ENCODE results near the gene P2RX3.
"Not testable (repeated sequence)": the region's sequence is repeated elsewhere in the genome, so short reads cannot be mapped to it uniquely, and the experiment has no call there.

The P2RX3 gene

DNA sequence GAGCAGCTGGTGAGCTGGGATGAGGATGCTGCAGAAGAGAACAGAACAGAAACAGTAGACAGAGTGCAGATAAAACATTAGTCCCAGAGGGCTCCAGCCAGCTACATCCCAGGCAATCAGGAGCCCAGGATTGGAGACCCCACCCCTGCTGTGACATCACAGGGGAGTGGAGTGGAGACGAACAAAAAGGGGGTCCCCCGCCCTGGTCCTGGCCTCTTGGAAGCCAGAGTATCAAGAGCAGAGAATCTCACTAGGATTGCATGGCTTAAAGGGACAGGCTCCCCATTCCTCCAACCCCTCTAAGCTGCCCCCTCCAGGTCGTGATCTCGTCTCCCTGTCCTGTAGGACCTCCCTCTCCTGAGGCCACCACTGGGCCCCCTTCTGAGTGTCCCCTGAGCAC lies at the start of gene P2RX3:
TSS of gene P2RX3 (plus strand) at position 211 of the 400 bp plus-strand sequence. CDS start 199 bp downstream, outside the sequence.
- DNase-seq (ENCODE audit: low read depth in 2 of 2) = no peak

DNA sequence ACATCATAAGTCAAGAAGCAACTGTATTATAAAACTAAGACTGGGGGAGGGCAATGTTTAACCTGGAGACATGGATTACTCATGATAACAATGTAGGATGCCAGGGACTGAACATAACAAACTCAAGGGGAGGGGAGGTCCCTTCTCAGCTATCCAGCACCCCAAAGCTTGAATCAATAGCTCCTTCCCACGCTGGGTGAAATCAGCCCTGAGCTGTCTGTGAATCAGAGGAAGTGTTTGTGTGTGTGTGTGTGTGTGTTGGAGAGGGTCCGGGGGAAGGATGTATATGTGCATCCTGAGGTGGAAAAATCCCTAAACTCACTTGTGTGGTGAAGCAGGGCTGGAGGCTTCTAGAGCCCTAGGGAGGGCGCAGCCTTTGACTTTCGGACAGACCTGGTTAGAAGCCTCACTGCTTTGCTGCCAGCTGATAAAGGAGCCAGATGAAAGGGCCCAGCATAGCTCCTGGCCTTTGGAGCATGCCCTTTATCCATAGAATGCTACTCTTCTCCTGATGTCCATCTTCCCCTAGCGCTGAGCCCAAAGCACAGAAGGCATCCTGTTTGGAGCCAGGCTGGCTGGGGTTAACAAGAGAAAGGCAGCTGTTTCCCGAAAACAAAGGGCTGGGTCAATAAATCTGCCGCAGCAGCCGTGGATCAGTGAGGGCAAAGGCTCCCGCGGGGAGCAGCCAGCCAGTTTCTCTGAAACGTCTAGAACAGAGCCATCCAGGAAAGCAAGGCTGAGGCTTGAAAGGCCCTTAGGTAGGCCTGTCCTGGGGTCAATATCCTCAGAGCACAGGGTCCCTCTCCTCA lies 49.2 kb upstream of the P2RX3 start:
- no peak for DNase-seq (ENCODE audit: low read depth in 2 of 2)

DNA sequence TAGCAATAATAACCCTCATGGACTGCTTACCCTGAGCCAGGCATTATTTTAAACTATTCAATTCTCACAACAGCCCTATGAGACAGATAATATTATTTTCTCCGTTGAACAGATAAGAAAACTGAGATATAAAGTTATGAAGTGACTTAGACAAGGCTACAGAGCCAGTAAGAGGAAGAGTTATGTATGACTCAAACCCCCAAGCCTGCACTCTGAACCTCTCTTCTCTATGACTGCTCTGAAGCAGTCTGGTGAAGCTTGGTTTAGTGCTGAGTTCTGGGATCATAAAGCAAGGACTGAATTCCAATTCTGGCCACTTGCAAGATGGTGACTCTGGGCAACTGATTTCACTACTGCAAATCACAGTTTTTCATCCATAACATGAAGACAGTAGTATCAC lies 47.9 kb upstream of the P2RX3 start:
- no peak for DNase-seq (ENCODE audit: low read depth in 2 of 2)

DNA sequence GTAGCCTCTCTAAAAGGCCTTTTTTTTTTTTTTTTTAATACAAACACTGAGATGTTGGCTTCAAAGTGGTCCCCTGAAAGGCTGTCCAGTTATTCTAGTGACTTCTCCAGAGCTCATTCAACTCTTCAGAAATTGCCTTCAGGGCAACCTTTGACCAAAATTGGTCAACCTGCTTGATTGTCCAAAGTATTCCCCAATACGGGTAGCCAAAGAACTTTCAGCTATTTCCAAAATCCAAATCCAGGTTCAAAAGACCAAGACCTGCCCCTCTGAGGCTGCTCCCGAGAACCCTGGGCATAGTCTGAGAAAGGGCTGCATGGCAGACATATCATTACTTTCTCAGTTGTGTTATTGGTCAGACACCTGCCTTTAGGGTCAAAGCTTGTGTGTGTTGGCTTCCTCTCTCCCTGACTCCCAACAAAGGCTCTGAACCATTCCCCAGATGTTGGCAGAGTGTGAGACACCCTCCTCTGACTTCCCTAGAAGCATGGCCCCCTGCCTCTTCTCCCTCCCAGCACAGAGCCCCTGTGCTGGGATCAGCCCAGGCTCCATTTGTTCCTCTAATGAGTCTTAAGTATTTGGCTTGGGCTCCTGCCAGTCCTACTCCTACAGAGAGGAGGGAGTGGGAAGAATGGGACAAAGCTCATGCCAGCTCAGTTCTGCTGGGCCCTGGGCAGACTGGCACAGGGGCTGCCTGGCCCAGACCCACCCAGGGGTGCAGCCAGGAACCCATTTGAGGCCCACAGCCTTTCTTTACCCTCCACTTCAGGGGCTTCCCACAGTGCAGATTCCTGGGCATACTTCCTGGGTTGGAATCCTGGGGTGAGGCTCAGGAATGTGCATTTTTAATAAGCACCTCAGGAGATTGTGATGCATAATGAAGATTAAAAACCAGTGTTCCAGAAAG lies 43.7 kb upstream of the P2RX3 start:
- DNase-seq (ENCODE audit: low read depth in 2 of 2) = no peak

DNA sequence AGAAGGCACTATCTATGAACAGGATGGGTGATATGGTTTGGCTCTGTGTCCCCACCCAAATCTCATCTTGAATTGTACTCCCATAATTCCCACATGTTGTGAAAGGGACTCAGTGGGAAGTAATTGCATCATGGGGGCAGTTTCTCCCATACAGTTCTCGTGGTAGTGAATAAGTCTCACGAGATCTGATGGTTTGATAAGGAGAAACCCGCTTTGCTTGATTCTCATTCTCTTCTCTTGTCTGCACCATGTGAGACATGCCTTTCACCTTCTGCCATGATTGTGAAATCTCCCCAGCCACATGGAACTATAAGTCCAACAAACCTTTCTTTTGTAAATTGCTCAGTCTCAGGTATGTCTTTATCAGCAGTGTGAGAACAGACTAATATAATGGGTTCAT lies 41.9 kb upstream of the P2RX3 start:
- not testable (repeated sequence) for DNase-seq (ENCODE audit: low read depth in 2 of 2)

DNA sequence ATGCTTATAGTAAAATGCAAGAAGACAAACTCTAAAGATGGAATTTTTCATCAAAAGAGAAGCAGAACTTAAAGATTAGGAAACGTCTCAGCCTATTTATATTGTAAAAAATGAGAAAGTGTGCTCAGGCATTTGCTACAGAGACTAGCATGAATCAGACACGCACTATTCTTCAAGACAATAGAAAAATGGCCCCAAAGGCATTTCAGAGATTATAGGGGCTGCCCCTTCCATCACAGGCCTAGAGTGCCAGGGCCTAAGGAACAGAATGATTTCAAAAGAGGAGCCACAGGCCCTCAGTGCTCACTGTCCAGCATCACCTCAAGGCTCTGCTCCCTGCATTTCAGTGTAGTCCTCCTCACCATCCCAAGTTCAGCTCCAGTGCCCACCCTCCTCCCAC lies 40.9 kb upstream of the P2RX3 start:
- no peak for DNase-seq (ENCODE audit: low read depth in 2 of 2)

DNA sequence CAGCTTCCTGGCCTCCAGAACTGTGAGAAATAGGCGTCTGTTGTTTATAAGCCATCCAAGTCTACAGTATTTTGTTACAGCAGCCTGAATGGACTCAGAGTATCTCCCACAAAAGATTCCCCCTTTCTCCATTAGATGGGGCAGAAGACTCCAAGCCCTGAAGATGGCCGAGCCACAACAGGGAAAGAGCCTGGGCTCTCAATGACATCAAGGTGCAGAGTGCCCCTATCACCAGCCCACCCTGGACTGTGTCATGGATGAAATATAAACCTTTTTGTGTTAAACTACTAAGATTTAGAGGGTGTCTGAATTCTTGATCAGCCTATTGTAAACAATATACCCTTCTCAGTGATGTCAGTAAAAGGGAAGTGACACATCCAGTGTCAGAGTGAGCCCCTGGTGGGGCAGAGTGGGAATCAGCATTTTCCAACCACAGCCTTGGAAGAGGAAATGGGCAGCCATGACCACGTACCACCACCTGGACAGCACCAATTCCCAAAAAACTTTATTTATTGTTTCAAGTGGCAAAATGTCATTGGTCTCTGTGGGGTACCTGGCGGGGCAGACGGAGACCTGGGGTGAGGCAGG lies 38.9 kb upstream of the P2RX3 start:
- DNase-seq (ENCODE audit: low read depth in 2 of 2) = no peak

DNA sequence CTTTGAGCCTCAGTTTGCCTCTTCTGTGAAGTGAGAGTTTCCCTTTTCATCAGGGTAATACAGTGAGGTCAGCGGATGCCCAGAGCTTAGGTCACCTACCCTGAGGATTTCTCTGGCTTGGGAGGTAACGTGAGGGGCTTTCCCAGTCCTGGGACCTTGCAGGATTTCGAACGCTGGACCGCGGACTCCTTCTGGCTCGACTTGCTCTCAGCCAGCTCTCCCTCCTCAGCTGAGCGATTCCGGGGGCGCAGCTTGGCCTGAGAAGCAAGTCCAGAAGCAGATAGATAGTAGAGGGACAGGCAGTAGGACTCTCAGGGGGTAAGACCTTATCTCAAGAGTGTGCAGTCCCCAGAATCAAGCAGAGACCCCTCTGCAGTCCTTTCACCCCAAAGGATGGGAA lies 37.4 kb upstream of the P2RX3 start:
- no peak for DNase-seq (ENCODE audit: low read depth in 2 of 2)

DNA sequence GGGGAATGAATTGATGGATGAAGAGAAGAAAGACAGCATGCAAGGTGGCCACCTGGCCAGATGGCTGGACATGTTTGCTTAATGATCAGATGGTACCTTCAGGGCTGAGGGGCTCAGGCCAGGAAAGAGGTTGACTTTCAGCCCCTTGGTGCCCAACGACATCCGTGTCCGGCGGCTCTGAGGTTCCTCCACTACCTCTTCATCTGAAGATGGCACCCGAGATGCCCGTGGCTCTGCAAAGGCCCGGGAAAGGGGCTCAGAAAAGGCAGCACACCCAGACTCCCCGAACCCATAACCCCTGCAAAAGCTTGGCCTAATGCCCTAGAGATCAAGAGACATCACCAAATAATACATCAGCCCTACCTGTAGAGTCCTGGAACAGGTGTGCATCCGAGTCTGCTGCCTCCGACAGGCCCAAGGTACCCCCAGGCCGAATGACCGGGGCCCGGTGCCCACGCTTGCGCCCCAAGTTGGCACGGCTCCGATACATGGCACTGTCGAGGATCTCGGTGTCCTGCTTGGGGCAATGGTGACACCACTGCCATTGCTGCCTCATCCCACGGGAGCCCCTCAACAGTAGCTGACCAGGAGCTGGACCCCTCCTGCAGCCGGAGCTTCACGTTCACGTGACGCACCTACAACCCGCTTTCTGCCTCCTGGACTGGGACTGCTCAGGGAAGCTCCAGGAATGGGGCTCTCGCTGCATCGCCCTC lies 36.3 kb upstream of the P2RX3 start:
- no peak for DNase-seq (ENCODE audit: low read depth in 2 of 2)

DNA sequence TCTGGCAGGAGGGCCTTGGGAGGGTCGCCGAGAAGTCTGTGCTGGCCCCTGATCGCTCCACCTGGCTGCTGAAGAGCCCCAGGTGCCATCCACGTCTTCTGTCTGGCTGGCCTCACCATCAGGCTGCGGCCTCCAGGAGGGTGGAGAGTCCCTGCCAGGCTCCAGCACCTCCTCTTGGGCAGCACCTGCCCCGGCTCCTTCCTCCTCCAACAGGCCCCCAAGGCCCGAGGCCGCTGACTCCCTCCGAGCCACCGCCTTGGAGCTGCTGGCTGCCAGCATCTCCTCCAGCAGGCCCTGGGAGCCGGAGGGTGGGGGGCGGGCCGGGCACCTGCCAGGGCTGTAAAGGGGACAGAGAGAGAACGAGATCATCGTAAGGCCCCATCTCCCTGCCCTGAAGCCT lies 35.7 kb upstream of the P2RX3 start:
- no peak for DNase-seq (ENCODE audit: low read depth in 2 of 2)

DNA sequence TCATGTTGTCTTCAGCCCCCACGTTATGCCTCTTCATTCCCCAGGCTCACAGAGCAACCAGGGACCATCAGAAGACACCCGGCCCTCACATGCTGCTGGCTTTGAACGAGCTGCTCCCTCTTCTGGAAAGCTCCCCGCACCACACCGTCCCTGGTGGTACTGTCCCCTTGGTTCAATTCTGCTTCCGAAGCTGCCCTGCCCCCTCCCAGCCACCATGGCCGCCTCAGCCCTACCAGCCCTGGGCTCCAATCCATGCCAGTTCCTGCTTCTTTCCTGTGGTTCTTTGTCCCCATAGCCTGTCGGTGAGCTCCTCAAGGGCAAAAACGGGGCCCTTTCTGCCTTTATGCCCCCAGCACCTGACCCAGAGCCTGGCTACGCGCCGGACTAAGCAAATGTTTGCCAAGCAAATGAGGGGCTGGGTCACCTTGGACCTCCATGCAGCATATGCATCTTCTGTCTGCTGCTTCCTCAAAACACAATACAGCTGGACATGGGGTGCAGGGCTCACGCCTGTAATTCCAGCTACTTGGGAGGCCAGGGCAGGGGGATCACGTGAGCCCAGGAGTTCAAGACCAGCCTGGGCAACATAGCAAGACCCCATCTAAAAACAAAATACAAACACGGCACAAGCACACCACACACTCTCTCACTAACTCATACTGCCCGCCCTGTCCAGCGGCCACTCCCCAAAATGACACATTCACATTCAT lies 34.7 kb upstream of the P2RX3 start:
- no peak for DNase-seq (ENCODE audit: low read depth in 2 of 2)

DNA sequence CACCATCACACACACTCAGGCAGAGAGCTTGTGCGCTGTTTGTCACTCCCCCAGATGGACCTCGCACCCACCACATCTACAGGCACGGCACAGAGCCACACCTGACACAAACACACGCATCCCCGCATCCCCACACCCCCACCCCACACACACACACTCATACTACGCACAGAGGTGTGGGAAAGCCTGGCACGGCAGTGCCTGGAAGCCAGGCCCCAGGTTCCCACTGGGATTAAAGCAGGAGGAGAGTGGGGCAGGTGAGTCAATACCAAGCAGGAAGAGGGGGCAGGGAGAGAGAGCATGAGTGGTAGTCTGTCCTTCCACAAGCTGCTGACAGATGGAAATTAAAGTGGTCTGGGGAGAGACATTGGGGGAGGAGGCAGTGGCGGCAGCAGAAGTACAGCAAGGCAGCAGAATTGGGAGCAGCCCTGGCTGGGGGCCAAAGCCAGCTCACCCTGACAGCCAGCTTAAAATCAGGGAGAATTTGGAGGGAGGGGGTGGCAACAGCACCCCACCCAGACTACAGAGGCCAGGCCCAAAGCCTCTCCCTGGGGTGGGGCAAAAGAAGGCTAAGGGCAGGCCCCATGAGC lies 34.1 kb upstream of the P2RX3 start:
- DNase-seq (ENCODE audit: low read depth in 2 of 2) = no peak

DNA sequence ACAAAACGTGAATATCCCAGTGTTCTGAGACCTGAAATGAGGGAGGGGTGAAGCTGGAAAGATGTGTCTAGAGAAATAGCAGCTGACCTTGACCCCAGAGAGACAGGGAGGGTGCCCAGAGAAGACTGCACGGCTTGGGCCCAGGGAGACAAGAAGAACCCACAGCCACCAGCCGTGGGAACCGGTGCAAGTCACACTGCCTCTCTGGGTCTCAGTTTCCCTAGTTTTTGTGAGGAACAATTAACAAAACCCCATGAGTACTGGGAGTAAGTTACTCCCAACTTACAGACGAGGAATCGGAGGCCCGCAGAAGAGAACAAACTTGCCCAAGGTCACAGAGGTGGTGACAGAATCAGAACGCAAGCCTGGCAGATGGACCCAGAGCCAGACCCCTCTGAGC lies 32.6 kb upstream of the P2RX3 start:
- DNase-seq (ENCODE audit: low read depth in 2 of 2) = no peak

DNA sequence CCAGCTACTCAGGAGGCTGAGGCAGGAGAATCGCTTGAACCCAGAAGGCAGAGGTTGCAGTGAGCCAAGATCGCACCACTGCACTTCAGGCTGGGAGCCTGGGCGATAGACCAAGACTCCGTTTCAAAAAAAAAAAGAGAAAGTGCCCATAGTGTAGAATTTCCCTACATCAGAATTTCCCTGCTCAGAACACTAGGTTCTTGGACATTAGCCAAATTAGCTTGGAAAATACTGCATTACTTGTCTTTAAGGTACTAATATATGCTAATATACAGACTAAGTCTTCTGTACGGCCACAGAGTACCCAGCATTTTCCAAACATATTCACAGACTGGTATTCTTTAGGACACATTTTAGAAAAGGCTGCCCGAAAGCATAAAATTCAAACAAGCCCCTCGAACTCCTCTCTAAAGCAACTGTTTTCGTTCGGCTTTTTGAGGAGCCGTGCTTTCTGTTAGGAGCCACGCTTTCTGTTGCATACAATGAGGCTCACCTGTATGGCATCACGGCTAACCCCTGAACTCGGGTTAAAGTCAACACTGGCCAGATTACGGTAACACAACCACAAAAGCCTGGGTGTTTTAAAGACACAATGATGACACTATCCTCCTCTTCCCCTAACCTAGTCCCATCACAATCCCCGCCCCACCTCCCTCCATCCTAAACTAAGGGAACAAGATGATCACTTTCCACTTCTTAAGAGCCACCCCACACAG lies 31.8 kb upstream of the P2RX3 start:
- no peak for DNase-seq (ENCODE audit: low read depth in 2 of 2)

DNA sequence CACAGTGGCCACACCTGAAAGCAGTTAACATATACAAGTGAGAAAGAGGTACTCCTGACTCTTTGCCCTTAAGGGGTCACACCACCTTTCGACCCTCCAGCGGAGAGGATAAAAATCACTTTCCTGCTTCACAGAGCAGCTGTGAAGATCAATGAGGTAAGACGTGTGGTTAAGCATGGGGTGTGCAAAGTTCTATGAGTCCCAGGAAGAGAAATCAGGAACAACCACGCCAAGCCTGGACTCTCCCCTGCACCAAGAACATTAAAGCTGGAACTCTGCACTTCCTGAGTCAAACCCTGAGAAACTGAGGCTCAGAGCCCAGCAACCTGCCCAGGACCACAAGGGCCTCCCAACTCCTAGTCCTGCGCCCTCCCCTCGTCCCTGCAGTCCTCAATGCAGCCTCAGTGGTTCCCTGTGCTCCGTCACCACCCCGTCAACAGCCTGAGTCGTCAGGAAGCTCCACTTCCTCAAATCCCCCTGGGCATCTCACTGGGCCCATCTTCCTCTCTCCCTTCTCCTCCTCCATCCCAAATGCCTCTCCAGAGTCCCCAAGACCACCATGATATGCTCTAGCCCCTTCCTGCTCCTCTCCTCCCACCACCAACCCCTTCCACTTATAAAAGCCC lies 31.1 kb upstream of the P2RX3 start:
- DNase-seq (ENCODE audit: low read depth in 2 of 2) = no peak

DNA sequence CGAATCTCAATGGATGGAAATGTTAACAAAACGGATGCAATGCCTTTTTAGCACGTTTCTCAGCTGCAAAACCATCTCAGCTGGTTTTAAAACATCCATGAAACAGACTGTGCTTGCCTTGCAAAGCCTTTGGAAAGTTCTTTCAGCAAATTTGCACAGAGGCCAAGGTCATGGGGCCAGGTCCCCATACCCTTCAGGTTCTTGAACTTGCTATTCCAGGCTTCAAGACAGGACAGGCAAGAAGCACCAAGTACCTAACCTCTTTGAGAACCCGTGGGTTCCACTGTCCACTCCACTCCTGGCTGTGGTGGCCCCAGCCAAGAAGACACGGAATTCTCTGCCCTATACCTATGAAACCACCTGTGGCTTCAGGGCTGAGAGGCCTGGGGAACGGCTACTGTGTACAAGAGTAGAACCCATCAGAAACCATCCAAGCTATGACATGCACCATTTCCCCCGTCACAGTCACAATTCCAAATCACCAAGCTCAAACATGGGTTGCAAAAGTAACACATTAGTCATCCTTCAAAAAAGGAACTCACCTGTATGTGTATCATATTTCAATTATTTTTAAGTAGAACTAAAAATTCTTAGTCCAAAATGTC lies 30.4 kb upstream of the P2RX3 start:
- DNase-seq (ENCODE audit: low read depth in 2 of 2) = no peak

DNA sequence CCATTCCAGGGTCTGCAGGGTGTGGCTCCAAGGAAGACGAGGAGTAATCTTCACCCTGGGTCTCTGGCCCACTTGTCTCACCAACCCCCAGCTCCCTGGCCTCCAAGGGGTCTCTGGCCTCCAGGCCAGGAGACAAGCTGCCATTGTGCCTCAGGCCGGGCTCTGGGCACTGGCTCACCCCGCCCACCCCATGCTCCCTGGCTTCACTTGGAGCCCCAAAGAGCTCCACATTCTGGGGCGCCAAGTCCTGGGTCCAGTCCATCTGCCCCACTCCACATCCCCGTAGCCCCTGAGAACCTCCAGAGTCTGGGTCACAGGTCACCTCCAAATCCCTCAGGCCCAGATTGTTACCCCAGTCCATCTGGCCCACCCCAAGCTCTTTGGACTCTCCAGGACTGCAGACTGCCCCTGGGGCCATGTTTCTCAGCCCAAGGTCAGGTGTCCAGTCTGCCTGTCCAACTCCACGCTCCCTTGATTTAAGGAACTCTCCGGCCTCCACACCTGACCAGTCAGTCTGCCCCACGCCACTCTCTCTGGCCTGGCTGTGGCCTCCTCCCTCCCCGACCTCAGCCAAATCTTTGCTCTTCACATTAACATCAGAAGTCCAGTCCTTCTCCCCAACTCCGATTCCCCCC lies 29.6 kb upstream of the P2RX3 start:
- no peak for DNase-seq (ENCODE audit: low read depth in 2 of 2)

DNA sequence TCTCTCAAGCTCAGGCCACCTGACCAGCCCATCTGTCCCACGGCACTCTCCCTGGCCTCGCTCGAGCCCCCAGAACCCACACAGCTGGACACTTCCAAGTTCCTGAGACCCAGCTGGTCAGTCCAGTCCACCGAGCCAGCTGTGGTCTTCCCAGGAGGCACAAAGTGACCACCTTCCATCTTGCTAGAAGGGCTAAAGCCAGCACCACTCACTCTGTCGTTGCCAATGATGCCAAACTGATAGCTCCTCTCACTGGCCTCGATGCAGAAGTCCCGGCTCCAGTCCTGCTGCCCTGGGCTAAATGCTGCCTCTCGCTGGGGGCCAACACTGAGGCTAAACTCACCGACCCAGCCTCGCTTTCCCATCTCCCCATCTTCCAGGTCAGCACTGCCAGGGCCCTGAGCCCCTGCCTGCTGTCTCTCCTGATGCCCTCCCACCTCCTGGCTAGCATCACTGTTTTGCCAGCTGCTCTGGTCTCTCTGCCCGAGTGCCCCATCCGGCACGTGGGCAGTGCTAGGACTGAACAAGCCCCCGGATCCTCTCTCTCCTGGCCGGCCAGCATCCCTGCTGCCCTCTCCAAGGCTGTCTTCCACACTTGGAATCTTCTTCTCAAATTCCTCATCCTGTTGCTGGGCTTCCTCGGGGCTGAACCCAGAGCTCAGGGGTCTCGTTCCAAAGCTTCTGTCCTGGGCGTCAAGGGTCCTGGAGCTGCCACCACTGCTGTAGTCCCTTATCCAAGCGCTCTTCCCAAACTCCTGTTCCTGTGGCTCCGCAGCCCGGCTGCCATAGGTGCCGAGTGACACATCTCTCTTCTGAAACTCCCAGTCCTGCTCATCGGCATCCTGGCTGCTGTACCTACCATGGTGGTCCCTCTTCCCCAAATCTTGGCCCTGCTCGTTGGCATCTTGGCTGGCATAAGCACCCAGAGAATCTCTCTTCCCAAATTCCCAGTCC lies 28.8 kb upstream of the P2RX3 start:
- DNase-seq (ENCODE audit: low read depth in 2 of 2) = no peak
